PC-9 (cell line): ENCODE results near the gene TTYH1. TPM values are rescaled to one million over a fixed set of nuclear protein-coding genes. Genes with fewer than 3 reads are reported as not detected.
A peak's percentile ranks its signal among the peaks of the same experiment; 100 is the strongest.

Source experiments
- BruUV-seq: library from RNA; stranded (reverse); fragments of 400-500 nt; replicated peaks from 2 replicates; lab custom pipeline; 2021; lab: Mats Ljungman, UMichigan
- CTCF ChIA-PET: fragments of 300-600 bp; sonication (Branson Sonifier 250); formaldehyde crosslinking; loops from one replicate; lab custom pipeline; 2022; ENCODE audit warnings: antibody characterized with exemption; lab: Charles Lee
- POLR2A ChIA-PET: fragments of 300-600 bp; sonication (Branson Sonifier 250); formaldehyde crosslinking; loops from one replicate; lab custom pipeline; 2022; ENCODE audit warnings: antibody characterized with exemption; ENCODE audit not compliant: unreplicated experiment; lab: Charles Lee
- DNase-seq, 2 experiments: peaks; one replicate each; pipeline versions ENCODE4 v3.0.0 to v3.0.0-alpha.2; 2015 to 2022; ENCODE audit warnings: mixed read lengths in 1 of 2
- H2AFZ ChIP-seq: fragments of 200-600 bp; sonication (generic); 2 replicates; pipeline ENCODE4 v1.8.1; 2017; ENCODE audit warnings: antibody characterized with exemption
- H3F3A ChIP-seq: fragments of 200-600 bp; sonication (generic); 2 replicates; pipeline ENCODE4 v1.8.1; 2017; ENCODE audit warnings: antibody characterized with exemption, mild to moderate bottlenecking, low read depth; ENCODE audit not compliant: insufficient read depth
- H3K27ac ChIP-seq: fragments of 200-600 bp; sonication (generic); 2 replicates; pipeline ENCODE4 v1.6.1; 2016; ENCODE audit warnings: mixed run types
- H3K27me3 ChIP-seq: fragments of 200-600 bp; sonication (generic); 2 replicates; pipeline ENCODE4 v1.6.1; 2016; ENCODE audit warnings: low read depth, mixed run types; ENCODE audit not compliant: insufficient read depth
- H3K36me3 ChIP-seq: fragments of 200-600 bp; sonication (generic); 2 replicates; pipeline ENCODE4 v1.6.1; 2016; ENCODE audit warnings: low read depth, mixed run types
- H3K4me1 ChIP-seq: fragments of 200-600 bp; sonication (generic); replicated peaks from 2 replicates; pipeline ENCODE4 v1.6.1; 2016; ENCODE audit warnings: mixed run types; ENCODE audit not compliant: insufficient read depth
- H3K4me2 ChIP-seq: fragments of 200-600 bp; sonication (generic); 2 replicates; pipeline ENCODE4 v1.6.1; 2017; ENCODE audit warnings: mixed run types
- H3K4me3 ChIP-seq: fragments of 200-600 bp; sonication (generic); 2 replicates; pipeline ENCODE4 v1.6.1; 2016; ENCODE audit warnings: mixed run types
- H3K79me2 ChIP-seq: fragments of 200-600 bp; sonication (generic); 2 replicates; pipeline ENCODE4 v1.6.1; 2017; ENCODE audit warnings: low read depth, mixed run types
- H3K9me2 ChIP-seq: fragments of 200-600 bp; sonication (generic); 2 replicates; pipeline ENCODE4 v1.8.1; 2017; ENCODE audit warnings: mild to moderate bottlenecking; ENCODE audit not compliant: insufficient read depth
- H3K9me3 ChIP-seq: fragments of 200-600 bp; sonication (generic); 2 replicates; pipeline ENCODE4 v1.8.1; 2016; ENCODE audit warnings: low read depth; ENCODE audit not compliant: insufficient read depth
- H4K20me1 ChIP-seq: fragments of 200-600 bp; sonication (generic); 2 replicates; pipeline ENCODE4 v1.8.1; 2017; ENCODE audit not compliant: insufficient read depth
- CTCF ChIP-seq: fragments of 200-600 bp; sonication (generic); conservative IDR thresholded peaks from 2 replicates; pipeline ENCODE4 v1.6.1; 2017; ENCODE audit warnings: mixed run types, antibody characterized with exemption, mild to moderate bottlenecking, moderate library complexity
- EZH2 ChIP-seq: fragments of 200-600 bp; sonication (generic); IDR thresholded peaks from 2 replicates; pipeline ENCODE4 v1.8.0; 2017; ENCODE audit warnings: antibody characterized with exemption, low read depth
- intact Hi-C: fragments of 100-400 bp; cut with micrococcal nuclease; formaldehyde crosslinking; loops from one replicate; pipeline ENCODE4 v1.10.0; 2022; ENCODE audit not compliant: unreplicated experiment
- total RNA-seq: library from RNA; stranded (reverse); gene quantifications from 2 replicates; pipeline ENCODE4 v1.2.3, GENCODE V29; 2021

The TTYH1 gene
- total RNA-seq, 1 experiment from 2014 or later, result 1.6 TPM

GRCh38 chr19:54463531-54464043 lies 48.3 kb downstream of the TTYH1 start, which contains the start of gene LENG9:
TSS of gene LENG9 (minus strand) at chr19:54463778. CDS start at chr19:54463526, 252 bp downstream.
- POLR2A ChIA-PET, result interaction anchor here (0.5 to 1.5 kb wide), 10 partner anchors 15 to 1191 kb away, joined by 3 to 35 read pairs (median 4); partner anchors contain the start of genes LENG8 and MBOAT7
- Histone ChIP-seq H3K36me3 (0 out of 2 replicates have a peak, but pooled peaks cover 4% of the 10 kb centered on the region), H3F3A (peaks cover 40% of the 10 kb centered on the region), H3K4me2 (peak within 1 kb of the TSS; percentile 86), H3K4me1 (peaks cover 18% of the 10 kb centered on the region), H3K27ac (peak within 1 kb of the TSS; percentile 89), H3K9me3 (no peaks in the 10 kb centered on the region), H2AFZ (peak within 1 kb of the TSS; percentile 77), H3K27me3 (no peaks in the 10 kb centered on the region), H3K4me3 (peak within 1 kb of the TSS; percentile 77), H4K20me1 (peaks cover 31% of the 10 kb centered on the region), H3K9me2 (no peaks in the 10 kb centered on the region), H3K79me2 (peaks cover 35% of the 10 kb centered on the region)
- BruUV-seq, result no TSS peak
- CTCF ChIA-PET, result interaction anchor here (0.7 to 1.0 kb wide), 2 partner anchors 9 to 1084 kb away, joined by 4 to 5 read pairs; partner anchors contain the start of gene CDC42EP5
- no peak for TF ChIP-seq CTCF
- TF ChIP-seq EZH2, result no peak
- intact Hi-C loops, result loop anchor here (1.0 to 10.0 kb wide), 7 partner anchors 14 to 1011 kb away; partner anchors contain the start of genes KMT5C, LENG8, MYADM and RDH13
- DNase-seq, result peak; percentile 97 to 99

- Histone ChIP-seq H4K20me1 (peaks cover 25% of the 10 kb centered on the region), H3K9me2 (no peaks in the 10 kb centered on the region), H3K27me3 (no peaks in the 10 kb centered on the region), H3F3A (peaks cover 38% of the 10 kb centered on the region), H3K4me1 (peaks cover 20% of the 10 kb centered on the region), H3K79me2 (peaks cover 29% of the 10 kb centered on the region), H3K27ac (peak overlapping the region; percentile 89), H3K4me2 (peak overlapping the region; percentile 86), H3K9me3 (no peaks in the 10 kb centered on the region), H2AFZ (peak overlapping the region; percentile 77), H3K36me3 (no peaks in the 10 kb centered on the region), H3K4me3 (peak overlapping the region; percentile 77)
- peak; percentile 99 for DNase-seq
- intact Hi-C loops, result loop anchor here (1.0 to 10.0 kb wide), 5 partner anchors 33 to 1011 kb away; partner anchors contain the start of genes MYADM, RDH13 and ZNF628
- no TSS peak for BruUV-seq
- ChIA-PET CTCF (interaction anchor here (0.7 to 1.0 kb wide), 2 partner anchors 9 to 1084 kb away, joined by 4 to 5 read pairs; partner anchors contain the start of gene CDC42EP5), POLR2A (interaction anchor here (0.5 to 1.2 kb wide), 6 partner anchors 16 to 1190 kb away, joined by 3 to 35 read pairs (median 4); partner anchors contain the start of gene LENG8)
- no peak for TF ChIP-seq CTCF
- TF ChIP-seq EZH2, result no peak
These were observed 48.9 kb downstream of the TTYH1 start for GRCh38 chr19:54464044-54464629.

GRCh38 chr19:54464630-54465425 lies 49.6 kb downstream of the TTYH1 start:
- H3K9me2 ChIP-seq, result no peaks in the 10 kb centered on the region
- H3K4me3 ChIP-seq, result peak overlapping the region; percentile 77
- ChIA-PET CTCF (interaction anchor here (0.5 kb wide), 1 partner anchor 126 kb away, joined by 8 read pairs; the partner anchor contains the start of gene LILRA4), POLR2A (no interaction called here)
- no TSS peak for BruUV-seq
- H3K4me2 ChIP-seq, result peak overlapping the region; percentile 86
- peak; percentile 84 to 93 for DNase-seq
- peaks cover 21% of the 10 kb centered on the region for H4K20me1 ChIP-seq
- TF ChIP-seq CTCF (no peak), EZH2 (no peak)
- peak overlapping the region; percentile 77 for H2AFZ ChIP-seq
- peaks cover 23% of the 10 kb centered on the region for H3K4me1 ChIP-seq
- peaks cover 24% of the 10 kb centered on the region for H3K79me2 ChIP-seq
- peak overlapping the region; percentile 89 for H3K27ac ChIP-seq
- no peaks in the 10 kb centered on the region for H3K36me3 ChIP-seq
- H3K9me3 ChIP-seq, result no peaks in the 10 kb centered on the region
- peaks cover 42% of the 10 kb centered on the region for H3F3A ChIP-seq
- intact Hi-C loops, result loop anchor here (1.0 to 10.0 kb wide), 5 partner anchors 34 to 1010 kb away; partner anchors contain the start of genes MYADM, RDH13 and ZNF628
- peaks cover 2% of the 10 kb centered on the region; the same call in 1 of the 2 replicates for H3K27me3 ChIP-seq
